SK-N-SH (cell line): ENCODE results near the gene MALL. TPM values are rescaled to one million over a fixed set of nuclear protein-coding genes. Genes with fewer than 3 reads are reported as not detected.
"Not testable (repeated sequence)": the region's sequence is repeated elsewhere in the genome, so short reads cannot be mapped to it uniquely, and the experiment has no call there.

Experiments used
- CTCF ChIA-PET: fragments of 300-600, 350-600 bp; formaldehyde crosslinking; extraction: SDS; loops from one replicate; lab custom pipeline; 2021; lab: Yijun Ruan, JAX
- POLR2A ChIA-PET: fragments of 350-600 bp; sonication (Branson Sonifier 250); formaldehyde crosslinking; extraction: SDS; loops from one replicate; lab custom pipeline; 2020; ENCODE audit warnings: antibody characterized with exemption, inconsistent platforms; lab: Yijun Ruan, JAX
- DNase-seq: peaks from one replicate; pipeline ENCODE4 v3.0.0; 2012
- H2AFZ ChIP-seq: fragments of 200-600 bp; sonication (generic); 2 replicates; pipeline ENCODE4 v1.8.1; 2016; ENCODE audit warnings: antibody characterized with exemption, mild to moderate bottlenecking, low read depth
- H3F3A ChIP-seq: fragments of 200-600 bp; sonication (generic); replicated peaks from 2 replicates; pipeline ENCODE3; 2016; ENCODE audit warnings: antibody characterized with exemption, mild to moderate bottlenecking; ENCODE audit not compliant: insufficient read depth
- H3K27ac ChIP-seq, 2 experiments: fragments of 200-500 bp in 1 of 2; fragments of 200-600 bp in 1 of 2; sonication (Bioruptor generic) in 1 of 2; sonication (generic), shearing (Covaris generic) in 1 of 2; 2 replicates each; pipeline versions ENCODE4 v1.5.1 to v1.6.1; 2014 to 2016; ENCODE audit warnings: low read depth in 2 of 2, inconsistent platforms in 1 of 2, low read length in 1 of 2, mild to moderate bottlenecking in 1 of 2, mixed read lengths in 1 of 2
- H3K27me3 ChIP-seq: fragments of 200-600 bp; sonication (generic), shearing (Covaris generic); 2 replicates; pipeline ENCODE4 v1.6.1; 2016; ENCODE audit warnings: mixed run types; ENCODE audit not compliant: insufficient read depth
- H3K36me3 ChIP-seq, 2 experiments: fragments of 200-500 bp in 1 of 2; fragments of 200-600 bp in 1 of 2; sonication (Bioruptor generic) in 1 of 2; sonication (generic) in 1 of 2; replicated peaks in 1 of 2; 2 replicates each; pipeline versions ENCODE3 to v1.5.1; 2014 to 2016; ENCODE audit warnings: low read length in 1 of 2, mild to moderate bottlenecking in 1 of 2; ENCODE audit not compliant: insufficient read depth in 2 of 2, control insufficient read depth in 1 of 2
- H3K4me1 ChIP-seq, 2 experiments: fragments of 200-500 bp in 1 of 2; fragments of 200-600 bp in 1 of 2; sonication (Bioruptor generic) in 1 of 2; sonication (generic), shearing (Covaris generic) in 1 of 2; 2 replicates each; pipeline versions ENCODE4 v1.5.1 to v1.6.1; 2014 to 2016; ENCODE audit warnings: low read depth in 1 of 2, low read length in 1 of 2, mixed run types in 1 of 2; ENCODE audit not compliant: insufficient read depth in 2 of 2, control insufficient read depth in 1 of 2
- H3K4me2 ChIP-seq: fragments of 200-600 bp; sonication (generic), shearing (Covaris generic); 2 replicates; pipeline ENCODE4 v1.6.1; 2017; ENCODE audit warnings: mixed run types
- H3K4me3 ChIP-seq, 2 experiments: fragments of 200-500 bp in 1 of 2; fragments of 200-600 bp in 1 of 2; sonication (Bioruptor generic) in 1 of 2; sonication (generic), shearing (Covaris generic) in 1 of 2; 2 replicates each; pipeline versions ENCODE4 v1.5.1 to v1.8.1; 2014 to 2016; ENCODE audit warnings: low read depth in 2 of 2, inconsistent platforms in 1 of 2, low read length in 1 of 2, mild to moderate bottlenecking in 1 of 2, mixed read lengths in 1 of 2, moderate library complexity in 1 of 2
- H3K79me2 ChIP-seq: fragments of 200-600 bp; sonication (generic); 2 replicates; pipeline ENCODE4 v1.8.1; 2017; ENCODE audit warnings: mild to moderate bottlenecking; ENCODE audit not compliant: insufficient read depth
- H3K9ac ChIP-seq: fragments of 200-600 bp; sonication (generic); 2 replicates; pipeline ENCODE4 v1.6.1; 2017; ENCODE audit warnings: mixed run types
- H3K9me2 ChIP-seq: fragments of 200-600 bp; sonication (generic); 2 replicates; pipeline ENCODE4 v1.6.1; 2017; ENCODE audit warnings: mixed run types
- H3K9me3 ChIP-seq: fragments of 200-600 bp; sonication (generic); 2 replicates; pipeline ENCODE4 v1.6.1; 2017; ENCODE audit warnings: mixed run types, mild to moderate bottlenecking, moderate library complexity
- H4K20me1 ChIP-seq: fragments of 200-600 bp; sonication (generic); 2 replicates; pipeline ENCODE4 v1.6.1; 2017; ENCODE audit warnings: mild to moderate bottlenecking, mixed run types; ENCODE audit not compliant: insufficient read depth
- CTCF ChIP-seq: fragments of 200-600 bp; sonication (generic); IDR thresholded peaks from 2 replicates; pipeline ENCODE4 v1.6.1; 2017; ENCODE audit warnings: antibody characterized with exemption, mild to moderate bottlenecking, moderate library complexity
- EZH2phosphoT487 ChIP-seq: fragments of 200-600 bp; sonication (generic); IDR thresholded peaks from 2 replicates; pipeline ENCODE4 v1.6.1; 2017; ENCODE audit warnings: low read depth, mixed run types, mild to moderate bottlenecking, antibody characterized with exemption, moderate library complexity, borderline replicate concordance
- FOSL2 ChIP-seq: IDR thresholded peaks from 2 replicates; pipeline ENCODE4 v1.4.0; 2012; ENCODE audit warnings: low read depth, mild to moderate bottlenecking, moderate library complexity, borderline replicate concordance
- FOXJ3 ChIP-seq: sonication (generic); formaldehyde crosslinking; IDR thresholded peaks from 2 replicates; pipeline ENCODE4 v1.5.1; 2020; ENCODE audit warnings: mild to moderate bottlenecking, missing genetic modification reagents
- GATA2 ChIP-seq: sonication (generic); formaldehyde crosslinking; IDR thresholded peaks from 2 replicates; pipeline ENCODE4 v1.5.0; 2020; ENCODE audit warnings: mild to moderate bottlenecking, missing genetic modification reagents
- MAX ChIP-seq: IDR thresholded peaks from 2 replicates; pipeline ENCODE4 v1.4.0; 2012; ENCODE audit warnings: low read depth
- MEF2A ChIP-seq: IDR thresholded peaks from 2 replicates; pipeline ENCODE4 v1.4.0; 2012; ENCODE audit warnings: low read depth, borderline replicate concordance
- MXI1 ChIP-seq: IDR thresholded peaks from 2 replicates; pipeline ENCODE4 v1.6.1; 2012; ENCODE audit warnings: mild to moderate bottlenecking, low read depth, low read length, improper control_type of control experiment
- NRF1 ChIP-seq: IDR thresholded peaks from 2 replicates; pipeline ENCODE4 v1.6.1; 2012; ENCODE audit warnings: low read depth, mild to moderate bottlenecking, low read length
- RAD21 ChIP-seq: IDR thresholded peaks from 2 replicates; pipeline ENCODE4 v1.6.1; 2012; ENCODE audit warnings: mild to moderate bottlenecking, low read length
- REST ChIP-seq: IDR thresholded peaks from 2 replicates; pipeline ENCODE4 v1.6.1; 2012; ENCODE audit warnings: mild to moderate bottlenecking, low read depth, low read length, moderate library complexity
- RFX5 ChIP-seq: IDR thresholded peaks from 2 replicates; pipeline ENCODE4 v1.6.1; 2012; ENCODE audit warnings: mild to moderate bottlenecking, improper control_type of control experiment, low read length
- TCF12 ChIP-seq: IDR thresholded peaks from 2 replicates; pipeline ENCODE4 v1.4.0; 2012
- WGBS: methylation state at CpG from one replicate; pipeline ENCODE4 v1.1.6; 2017; ENCODE audit warnings: low lambda C conversion rate; 5-methylcytosine and 5-hydroxymethylcytosine counted together
- polyA plus RNA-seq, 3 experiments: library from polyadenylated mRNA; depleted of rRNA; stranded (reverse); fragments of >200 nt; gene quantifications; 2 replicates each; pipeline ENCODE4 v1.2.3, GENCODE V29; 2012
- TF ChIP-seq, protein P1 (sequence below): IDR thresholded peaks from 2 replicates; pipeline ENCODE4 v1.4.0; 2012; ENCODE audit warnings: low read depth, borderline replicate concordance
- TF ChIP-seq, protein P2 (sequence below): fragments of 150-350 bp; IDR thresholded peaks from 2 replicates; pipeline ENCODE4 v1.6.1; 2017; ENCODE audit warnings: antibody characterized with exemption, low read length, low read depth, borderline replicate concordance

The MALL gene
- polyA plus RNA-seq, 1 of the 3 experiments (the other 2 are of a cell fraction) = 5.2 TPM

GRCh38 chr2:110101280-110101844 lies 14.3 kb downstream of the MALL start (continued):
- TF ChIP-seq REST (peak; percentile 48), MEF2A (peak; percentile 71; the same call in 1 of the 2 replicates), RFX5 (no peak), MXI1 (peak; percentile 32; the same call in 1 of the 2 replicates), MAX (peak; percentile 70), TCF12 (peak; percentile 89), EZH2phosphoT487 (no peak)
- TF ChIP-seq, protein P1, sequence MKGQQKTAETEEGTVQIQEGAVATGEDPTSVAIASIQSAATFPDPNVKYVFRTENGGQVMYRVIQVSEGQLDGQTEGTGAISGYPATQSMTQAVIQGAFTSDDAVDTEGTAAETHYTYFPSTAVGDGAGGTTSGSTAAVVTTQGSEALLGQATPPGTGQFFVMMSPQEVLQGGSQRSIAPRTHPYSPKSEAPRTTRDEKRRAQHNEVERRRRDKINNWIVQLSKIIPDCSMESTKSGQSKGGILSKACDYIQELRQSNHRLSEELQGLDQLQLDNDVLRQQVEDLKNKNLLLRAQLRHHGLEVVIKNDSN = no peak
- TF ChIP-seq, all 33 proteins: peak for 19

DNA sequence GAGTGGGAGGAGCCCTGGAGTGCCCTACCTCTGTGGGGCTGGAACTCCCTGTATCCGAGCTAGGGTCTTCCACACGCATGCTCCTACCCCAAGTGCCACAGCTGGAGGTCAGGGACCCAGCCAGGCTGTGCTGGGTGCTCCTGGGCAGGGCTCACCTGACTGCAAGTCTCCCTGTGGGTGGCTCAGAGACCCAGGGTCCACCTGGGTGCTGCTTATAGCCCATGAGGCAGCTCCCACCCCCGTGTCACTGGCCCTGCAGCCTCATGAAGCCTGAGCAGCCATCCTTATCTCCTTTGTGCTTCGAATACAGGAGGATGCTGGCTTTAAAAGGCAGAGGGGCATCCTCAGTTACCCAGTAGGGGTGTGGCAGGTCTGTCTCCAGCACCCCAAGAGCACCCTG lies 14.7 kb downstream of the MALL start:
- Histone ChIP-seq H3K9ac (peak overlapping the region; percentile 76), H3K4me2 (peak overlapping the region; percentile 69), H3K4me1 (peaks cover 17 to 44% of the 10 kb centered on the region in 2 experiments; a peak in 3 of 4 replicates), H3F3A (peaks cover 42% of the 10 kb centered on the region), H3K27ac (peak overlapping the region; percentile 96 to 100)
- H3K79me2 ChIP-seq, H3K36me3 ChIP-seq, H2AFZ ChIP-seq, POLR2A ChIA-PET, H4K20me1 ChIP-seq, H3K9me2 ChIP-seq, H3K9me3 ChIP-seq, DNase-seq, H3K27me3 ChIP-seq, CTCF ChIA-PET, H3K4me3 ChIP-seq: not testable (repeated sequence)
- WGBS = 60% methylated on average over 2 of the region's 4 CpGs

GRCh38 chr2:110100480-110100879 lies 15.1 kb downstream of the MALL start:
- Histone ChIP-seq H3K36me3 (no peaks in the 10 kb centered on the region), H3K27me3 (no peaks in the 10 kb centered on the region), H3K79me2 (no peaks in the 10 kb centered on the region), H3K9me3 (no peaks in the 10 kb centered on the region), H3K27ac (peak overlapping the region; percentile 54 to 100), H2AFZ (no peak overlapping the region), H3K4me3 (no peak overlapping the region), H3K9me2 (no peaks in the 10 kb centered on the region), H4K20me1 (no peaks in the 10 kb centered on the region), H3K4me1 (peaks cover 17 to 40% of the 10 kb centered on the region in 2 experiments; a peak in 3 of 4 replicates), H3F3A (peaks cover 38% of the 10 kb centered on the region), H3K4me2 (peak overlapping the region; percentile 69), H3K9ac (peak overlapping the region; percentile 76)
- ChIA-PET POLR2A (no interaction called here), CTCF (no interaction called here)
- WGBS = 65% methylated on average over 8 of the region's 8 CpGs
- no peak for DNase-seq
- no peak for TF ChIP-seq RFX5
- no peak for TF ChIP-seq FOSL2
- TF ChIP-seq EZH2phosphoT487 = no peak
- TF ChIP-seq CTCF = no peak
- no peak for TF ChIP-seq GATA2 (CRISPR knock-in tag)
- TF ChIP-seq NRF1 = no peak
- TF ChIP-seq MXI1 = no peak
- TF ChIP-seq, protein P2, sequence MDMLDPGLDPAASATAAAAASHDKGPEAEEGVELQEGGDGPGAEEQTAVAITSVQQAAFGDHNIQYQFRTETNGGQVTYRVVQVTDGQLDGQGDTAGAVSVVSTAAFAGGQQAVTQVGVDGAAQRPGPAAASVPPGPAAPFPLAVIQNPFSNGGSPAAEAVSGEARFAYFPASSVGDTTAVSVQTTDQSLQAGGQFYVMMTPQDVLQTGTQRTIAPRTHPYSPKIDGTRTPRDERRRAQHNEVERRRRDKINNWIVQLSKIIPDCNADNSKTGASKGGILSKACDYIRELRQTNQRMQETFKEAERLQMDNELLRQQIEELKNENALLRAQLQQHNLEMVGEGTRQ = no peak
- no peak for TF ChIP-seq FOXJ3 (CRISPR knock-in tag)
- TF ChIP-seq RAD21 = no peak
